Measurements from ENCODE around the gene THTPA. TPM values are rescaled to one million over a fixed set of nuclear protein-coding genes. Genes with fewer than 3 reads are reported as not detected.

Gene THTPA
- total RNA-seq, 1 donor from 2014 or later: 18.6 TPM

- ChIA-PET CTCF (no interaction called here), POLR2A (no interaction called here)
- Mint-ChIP-seq H3K27ac (no peak overlapping the region), H3K36me3 (ENCODE audit: low read depth) (peaks cover 2% of the 10 kb centered on the region), H3K4me3 (no peak overlapping the region), H3K27me3 (no peaks in the 10 kb centered on the region), H3K9me3 (no peaks in the 10 kb centered on the region), H3K4me1 (peaks cover 2% of the 10 kb centered on the region)
- no peak for ATAC-seq (ENCODE audit: low read depth)
- TF ChIP-seq CTCF (IDR thresholded peaks at IDR 0.05): no peak
- DNase-seq: no peak
- intact Hi-C loops (cut with micrococcal nuclease): no loop called here
Measured at GRCh38 chr14:23514644-23514957, 41.5 kb upstream of the THTPA start.

GRCh38 chr14:23517650-23518326, 38.3 kb upstream of the THTPA start:
- Mint-ChIP-seq H3K9me3 (no peaks in the 10 kb centered on the region), H3K27me3 (no peaks in the 10 kb centered on the region), H3K4me3 (no peak overlapping the region), H3K36me3 (ENCODE audit: low read depth) (peaks cover 2% of the 10 kb centered on the region), H3K27ac (no peak overlapping the region), H3K4me1 (no peaks in the 10 kb centered on the region)
- intact Hi-C loops (cut with micrococcal nuclease): no loop called here
- ChIA-PET CTCF (no interaction called here), POLR2A (no interaction called here)
- ATAC-seq (ENCODE audit: low read depth): no peak
- DNase-seq: no peak
- TF ChIP-seq CTCF (IDR thresholded peaks at IDR 0.05): no peak

- intact Hi-C loops (cut with micrococcal nuclease): no loop called here
- DNase-seq: no peak
- Mint-ChIP-seq H3K36me3 (ENCODE audit: low read depth) (peaks cover 2% of the 10 kb centered on the region), H3K27me3 (no peaks in the 10 kb centered on the region), H3K4me3 (no peak overlapping the region), H3K27ac (no peak overlapping the region), H3K4me1 (no peaks in the 10 kb centered on the region), H3K9me3 (no peaks in the 10 kb centered on the region)
- no peak for TF ChIP-seq CTCF (IDR thresholded peaks at IDR 0.05)
- ChIA-PET CTCF (no interaction called here), POLR2A (no interaction called here)
- no peak for ATAC-seq (ENCODE audit: low read depth)
Measured at GRCh38 chr14:23518709-23519108, 37.4 kb upstream of the THTPA start.

GRCh38 chr14:23520899-23521533, 35.1 kb upstream of the THTPA start:
- Mint-ChIP-seq H3K4me1 (no peaks in the 10 kb centered on the region), H3K4me3 (no peak overlapping the region), H3K9me3 (no peaks in the 10 kb centered on the region), H3K27me3 (no peaks in the 10 kb centered on the region), H3K27ac (no peak overlapping the region), H3K36me3 (ENCODE audit: low read depth) (peaks cover 2% of the 10 kb centered on the region)
- ChIA-PET CTCF (no interaction called here), POLR2A (no interaction called here)
- DNase-seq (no peak), ATAC-seq (ENCODE audit: low read depth) (no peak)
- no peak for TF ChIP-seq CTCF (IDR thresholded peaks at IDR 0.05)
- intact Hi-C loops (cut with micrococcal nuclease): no loop called here

GRCh38 chr14:23521785-23522640, 34.1 kb upstream of the THTPA start:
- Mint-ChIP-seq H3K4me3 (no peak overlapping the region), H3K27me3 (no peaks in the 10 kb centered on the region), H3K9me3 (no peaks in the 10 kb centered on the region), H3K36me3 (ENCODE audit: low read depth) (peaks cover 2% of the 10 kb centered on the region), H3K4me1 (no peaks in the 10 kb centered on the region), H3K27ac (no peak overlapping the region)
- no peak for TF ChIP-seq CTCF (IDR thresholded peaks at IDR 0.05)
- ATAC-seq (ENCODE audit: low read depth): no peak
- DNase-seq: no peak
- ChIA-PET CTCF (no interaction called here), POLR2A (no interaction called here)
- intact Hi-C loops (cut with micrococcal nuclease): no loop called here

Data from activated B cell treated with CpG ODN at 0.5 μM for 24 hours (primary cell).